IPS-15b (cell line): ENCODE data around the gene CCDC85C.
"Not testable (repeated sequence)": the region's sequence is repeated elsewhere in the genome, so short reads cannot be mapped to it uniquely, and the experiment has no call there.

Experiments used
- H3K27me3 ChIP-seq: one replicate; pipeline ENCODE4 v1.6.1; 2013; ENCODE audit warnings: low read length; ENCODE audit not compliant: control insufficient read depth, insufficient read depth
- H3K36me3 ChIP-seq: one replicate; pipeline ENCODE4 v1.6.1; 2013; ENCODE audit warnings: low read length; ENCODE audit not compliant: control insufficient read depth, insufficient read depth
- H3K4me1 ChIP-seq: one replicate; pipeline ENCODE4 v1.6.1; 2013; ENCODE audit warnings: mild to moderate bottlenecking, low read length; ENCODE audit not compliant: control insufficient read depth, insufficient read depth
- H3K4me3 ChIP-seq: one replicate; pipeline ENCODE4 v1.5.1; 2013; ENCODE audit warnings: low read depth, low read length
- H3K9ac ChIP-seq: one replicate; pipeline ENCODE4 v1.6.1; 2013; ENCODE audit warnings: low read depth, mild to moderate bottlenecking, low read length
- H3K9me3 ChIP-seq: one replicate; pipeline ENCODE4 v1.6.1; 2013; ENCODE audit warnings: mild to moderate bottlenecking, low read length; ENCODE audit not compliant: control insufficient read depth, insufficient read depth

Gene CCDC85C

GRCh38 chr14:99643343-99643742, 39.3 kb upstream of the CCDC85C start:
- Histone ChIP-seq H3K4me3 (no peak overlapping the region), H3K36me3 (no peaks in the 10 kb centered on the region), H3K27me3 (peaks cover 19% of the 10 kb centered on the region), H3K4me1 (peaks cover 6% of the 10 kb centered on the region), H3K9ac (no peak overlapping the region), H3K9me3 (no peaks in the 10 kb centered on the region)

- H3K36me3 ChIP-seq, H3K4me1 ChIP-seq, H3K4me3 ChIP-seq, H3K9me3 ChIP-seq, H3K9ac ChIP-seq: not testable (repeated sequence)
- H3K27me3 ChIP-seq, result peaks cover 19% of the 10 kb centered on the region
Measured at GRCh38 chr14:99642771-99643170, 38.8 kb upstream of the CCDC85C start.

- Histone ChIP-seq H3K4me3 (no peak overlapping the region), H3K9ac (no peak overlapping the region), H3K27me3 (no peaks in the 10 kb centered on the region), H3K9me3 (no peaks in the 10 kb centered on the region), H3K36me3 (no peaks in the 10 kb centered on the region), H3K4me1 (no peaks in the 10 kb centered on the region)
Measured at GRCh38 chr14:99637624-99638023, 33.6 kb upstream of the CCDC85C start.

- no peak overlapping the region for H3K4me3 ChIP-seq
- no peaks in the 10 kb centered on the region for H3K4me1 ChIP-seq
- no peaks in the 10 kb centered on the region for H3K36me3 ChIP-seq
Measured at GRCh38 chr14:99636487-99636886, 32.5 kb upstream of the CCDC85C start.

GRCh38 chr14:99635116-99635515, 31.1 kb upstream of the CCDC85C start:
- Histone ChIP-seq H3K4me1 (no peaks in the 10 kb centered on the region), H3K9me3 (no peaks in the 10 kb centered on the region), H3K4me3 (no peak overlapping the region), H3K9ac (no peak overlapping the region), H3K27me3 (no peaks in the 10 kb centered on the region), H3K36me3 (no peaks in the 10 kb centered on the region)

More at GRCh38 chr14:99636487-99636886, 32.5 kb upstream of the CCDC85C start:
- no peaks in the 10 kb centered on the region for H3K9me3 ChIP-seq
- no peaks in the 10 kb centered on the region for H3K27me3 ChIP-seq
- H3K9ac ChIP-seq, result no peak overlapping the region

GRCh38 chr14:99634443-99634842, 30.4 kb upstream of the CCDC85C start:
- Histone ChIP-seq H3K9me3 (no peaks in the 10 kb centered on the region), H3K36me3 (no peaks in the 10 kb centered on the region), H3K27me3 (no peaks in the 10 kb centered on the region), H3K4me1 (no peaks in the 10 kb centered on the region), H3K4me3 (no peak overlapping the region), H3K9ac (no peak overlapping the region)

- Histone ChIP-seq H3K27me3 (no peaks in the 10 kb centered on the region), H3K9me3 (no peaks in the 10 kb centered on the region), H3K9ac (no peak overlapping the region), H3K36me3 (no peaks in the 10 kb centered on the region), H3K4me1 (no peaks in the 10 kb centered on the region), H3K4me3 (no peak overlapping the region)
Measured at GRCh38 chr14:99633918-99634317, 29.9 kb upstream of the CCDC85C start.

- no peaks in the 10 kb centered on the region for H3K9me3 ChIP-seq
- no peaks in the 10 kb centered on the region for H3K27me3 ChIP-seq
- no peak overlapping the region for H3K4me3 ChIP-seq
- peak overlapping the region; percentile 24 for H3K9ac ChIP-seq
- H3K36me3 ChIP-seq, result no peaks in the 10 kb centered on the region
- H3K4me1 ChIP-seq, result no peaks in the 10 kb centered on the region
Measured at GRCh38 chr14:99633141-99633540, 29.1 kb upstream of the CCDC85C start.

- Histone ChIP-seq H3K9me3 (no peaks in the 10 kb centered on the region), H3K4me3 (no peak overlapping the region), H3K4me1 (no peaks in the 10 kb centered on the region), H3K36me3 (no peaks in the 10 kb centered on the region), H3K27me3 (no peaks in the 10 kb centered on the region), H3K9ac (no peak overlapping the region)
Measured at GRCh38 chr14:99632410-99633035, 28.5 kb upstream of the CCDC85C start.

- H3K27me3 ChIP-seq, result no peaks in the 10 kb centered on the region
- H3K9me3 ChIP-seq, result no peaks in the 10 kb centered on the region
- H3K9ac ChIP-seq, result no peak overlapping the region
- H3K4me1 ChIP-seq, result no peaks in the 10 kb centered on the region
- no peaks in the 10 kb centered on the region for H3K36me3 ChIP-seq
- H3K4me3 ChIP-seq, result no peak overlapping the region
Measured at GRCh38 chr14:99630202-99630601, 26.2 kb upstream of the CCDC85C start.

- no peaks in the 10 kb centered on the region for H3K4me1 ChIP-seq
- H3K36me3 ChIP-seq, result no peaks in the 10 kb centered on the region
- H3K9ac ChIP-seq, result no peak overlapping the region
- H3K4me3 ChIP-seq, result no peak overlapping the region
- H3K27me3 ChIP-seq, result no peaks in the 10 kb centered on the region
- H3K9me3 ChIP-seq, result no peaks in the 10 kb centered on the region
Measured at GRCh38 chr14:99628887-99629618, 25.0 kb upstream of the CCDC85C start.
